HepG2 (cell line): Measurements from ENCODE around the gene ARHGEF37.

ENCODE experiments used
- CHD2 ChIP-seq: IDR thresholded peaks from 2 replicates; pipeline ENCODE4 v1.6.1; 2011; ENCODE audit warnings: low read depth, low read length, improper control_type of control experiment
- CTCF ChIP-seq: sonication (generic); formaldehyde crosslinking; IDR thresholded peaks from 2 replicates; pipeline ENCODE4 v1.5.0; 2020; ENCODE audit warnings: mild to moderate bottlenecking, missing genetic modification reagents, moderate library complexity
- EP300 ChIP-seq, 3 experiments: sonication (generic) in 1 of 3; formaldehyde crosslinking in 1 of 3; IDR thresholded peaks; 2 replicates each; pipeline versions ENCODE4 v1.5.1 to v1.6.1; 2011 to 2020; ENCODE audit warnings: low read depth in 2 of 3, low read length in 2 of 3, borderline replicate concordance in 1 of 3, improper control_type of control experiment in 1 of 3, mild to moderate bottlenecking in 1 of 3, missing genetic modification reagents in 1 of 3, moderate library complexity in 1 of 3
- ESRRA ChIP-seq: sonication (generic); formaldehyde crosslinking; IDR thresholded peaks from 2 replicates; pipeline ENCODE4 v1.5.1; 2020; ENCODE audit warnings: mild to moderate bottlenecking, low read depth, missing genetic modification reagents
- GATAD2A ChIP-seq: IDR thresholded peaks from 2 replicates; pipeline ENCODE4 v1.6.1; 2016
- KAT7 ChIP-seq: IDR thresholded peaks from 2 replicates; pipeline ENCODE4 v1.6.1; 2018; ENCODE audit warnings: borderline replicate concordance, missing compliant biosample characterization
- NFIB ChIP-seq: sonication (generic); formaldehyde crosslinking; IDR thresholded peaks from 2 replicates; pipeline ENCODE4 v1.9.0; 2021; ENCODE audit warnings: missing genetic modification reagents, mild to moderate bottlenecking, borderline replicate concordance
- TBL1XR1 ChIP-seq: fragments of 150-350 bp; IDR thresholded peaks from 2 replicates; pipeline ENCODE4 v1.6.1; 2014; ENCODE audit warnings: borderline replicate concordance, low read length; ENCODE audit not compliant: partially characterized antibody
- TCF12 ChIP-seq, 2 experiments: fragments of 450-650 bp in 1 of 2; sonication (generic) in 1 of 2; formaldehyde crosslinking in 1 of 2; IDR thresholded peaks; 2 replicates each; pipeline versions ENCODE4 v1.6.1 to v1.8.0; 2017 to 2022; ENCODE audit warnings: antibody characterized with exemption in 1 of 2, mild to moderate bottlenecking in 1 of 2, missing genetic modification reagents in 1 of 2, moderate library complexity in 1 of 2
- WIZ ChIP-seq: sonication (generic); formaldehyde crosslinking; IDR thresholded peaks from 2 replicates; pipeline ENCODE4 v1.5.1; 2020; ENCODE audit warnings: mild to moderate bottlenecking, missing genetic modification reagents
- TF ChIP-seq, protein P1 (sequence below), 2 experiments: sonication (generic) in 1 of 2; formaldehyde crosslinking in 1 of 2; IDR thresholded peaks; 2 replicates each; pipeline versions ENCODE4 v1.5.1 to v1.6.1; 2011 to 2020; ENCODE audit warnings: borderline replicate concordance in 1 of 2, low read depth in 1 of 2, low read length in 1 of 2, mild to moderate bottlenecking in 1 of 2, missing genetic modification reagents in 1 of 2, moderate library complexity in 1 of 2

GRCh38 chr5:149681252-149681651, 100.0 kb downstream of the ARHGEF37 start:
- TF ChIP-seq CTCF (CRISPR knock-in tag) (no peak), WIZ (CRISPR knock-in tag) (no peak), NFIB (CRISPR knock-in tag) (no peak), CHD2 (no peak), TBL1XR1 (no peak), EP300 (IDR thresholded peaks at IDR 0.05; ENCODE audit: low read depth in 2 of 2, low read length in 2 of 2) (no peak), EP300 (CRISPR knock-in tag; IDR thresholded peaks at IDR 0.05; ENCODE audit: borderline replicate concordance) (no peak), KAT7 (no peak), ESRRA (CRISPR knock-in tag) (no peak), GATAD2A (CRISPR knock-in tag) (no peak), TCF12 (IDR thresholded peaks at IDR 0.05) (no peak), TCF12 (CRISPR knock-in tag; IDR thresholded peaks at IDR 0.05) (no peak)
- TF ChIP-seq, protein P1, sequence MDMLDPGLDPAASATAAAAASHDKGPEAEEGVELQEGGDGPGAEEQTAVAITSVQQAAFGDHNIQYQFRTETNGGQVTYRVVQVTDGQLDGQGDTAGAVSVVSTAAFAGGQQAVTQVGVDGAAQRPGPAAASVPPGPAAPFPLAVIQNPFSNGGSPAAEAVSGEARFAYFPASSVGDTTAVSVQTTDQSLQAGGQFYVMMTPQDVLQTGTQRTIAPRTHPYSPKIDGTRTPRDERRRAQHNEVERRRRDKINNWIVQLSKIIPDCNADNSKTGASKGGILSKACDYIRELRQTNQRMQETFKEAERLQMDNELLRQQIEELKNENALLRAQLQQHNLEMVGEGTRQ (IDR thresholded peaks at IDR 0.05; ENCODE audit: low read depth, low read length), result no peak
- TF ChIP-seq, protein P1 (CRISPR knock-in tag; IDR thresholded peaks at IDR 0.05; ENCODE audit: borderline replicate concordance), result no peak
